Mesothelial cell of epicardium (in vitro differentiated cells): ENCODE measurements around the gene ZNF281. TPM values are rescaled to one million over a fixed set of nuclear protein-coding genes. Genes with fewer than 3 reads are reported as not detected.
A peak's percentile ranks its signal among the peaks of the same experiment; 100 is the strongest.

Source experiments
- DNase-seq, 2 experiments: peaks; one replicate each; pipeline ENCODE4 v3.0.0; 2021; ENCODE audit warnings: low spot score in 2 of 2; ENCODE audit not compliant: unreplicated experiment in 2 of 2
- H3K27ac Mint-ChIP-seq: 2 replicates; pipeline ENCODE4 v1.8.0; 2021; ENCODE audit warnings: mixed read lengths
- H3K27me3 Mint-ChIP-seq: 2 replicates; pipeline ENCODE4 v1.8.0; 2021; ENCODE audit warnings: low read depth, mixed read lengths
- H3K36me3 Mint-ChIP-seq: 2 replicates; pipeline ENCODE4 v1.8.0; 2021; ENCODE audit warnings: mixed read lengths
- H3K4me1 Mint-ChIP-seq: 2 replicates; pipeline ENCODE4 v1.8.0; 2021; ENCODE audit warnings: mixed read lengths
- H3K4me3 Mint-ChIP-seq: 2 replicates; pipeline ENCODE4 v1.8.0; 2021; ENCODE audit warnings: mild to moderate bottlenecking, moderate library complexity, mixed read lengths
- H3K9me3 Mint-ChIP-seq: 2 replicates; pipeline ENCODE4 v1.8.0; 2021; ENCODE audit warnings: mixed read lengths
- total RNA-seq: library from RNA; stranded (reverse); gene quantifications from 3 replicates; pipeline ENCODE4 v1.2.1, GENCODE V29; 2021
- TF ChIP-seq, protein P1 (sequence below): fragments of 200-600 bp; sonication (generic); IDR thresholded peaks from one replicate; pipeline ENCODE4 v1.5.0; 2021; ENCODE audit warnings: antibody characterized with exemption; ENCODE audit not compliant: unreplicated experiment

Gene ZNF281
- total RNA-seq, 1 donor from 2014 or later: 26.5 TPM

DNA sequence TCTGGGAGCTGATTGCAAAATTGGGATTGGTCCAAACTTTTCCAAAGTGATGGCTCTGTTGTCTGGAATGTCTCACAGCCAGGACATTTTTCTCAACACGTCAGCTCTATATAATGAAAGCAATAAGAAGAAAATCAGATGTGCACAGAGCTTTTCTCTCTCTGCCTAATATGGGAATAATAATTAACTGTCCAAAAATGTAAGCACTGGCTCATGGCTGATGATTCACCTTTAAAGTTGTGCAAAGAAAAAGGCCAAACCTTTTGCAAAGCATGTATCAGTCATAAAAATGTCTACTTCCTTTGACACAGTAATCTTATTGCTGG lies 30.4 kb downstream of the ZNF281 start:
- H3K4me1 Mint-ChIP-seq: peaks cover 34% of the 10 kb centered on the region
- H3K27me3 Mint-ChIP-seq: no peaks in the 10 kb centered on the region
- peak overlapping the region; percentile 28 for H3K27ac Mint-ChIP-seq
- H3K4me3 Mint-ChIP-seq: no peak overlapping the region
- TF ChIP-seq, protein P1, sequence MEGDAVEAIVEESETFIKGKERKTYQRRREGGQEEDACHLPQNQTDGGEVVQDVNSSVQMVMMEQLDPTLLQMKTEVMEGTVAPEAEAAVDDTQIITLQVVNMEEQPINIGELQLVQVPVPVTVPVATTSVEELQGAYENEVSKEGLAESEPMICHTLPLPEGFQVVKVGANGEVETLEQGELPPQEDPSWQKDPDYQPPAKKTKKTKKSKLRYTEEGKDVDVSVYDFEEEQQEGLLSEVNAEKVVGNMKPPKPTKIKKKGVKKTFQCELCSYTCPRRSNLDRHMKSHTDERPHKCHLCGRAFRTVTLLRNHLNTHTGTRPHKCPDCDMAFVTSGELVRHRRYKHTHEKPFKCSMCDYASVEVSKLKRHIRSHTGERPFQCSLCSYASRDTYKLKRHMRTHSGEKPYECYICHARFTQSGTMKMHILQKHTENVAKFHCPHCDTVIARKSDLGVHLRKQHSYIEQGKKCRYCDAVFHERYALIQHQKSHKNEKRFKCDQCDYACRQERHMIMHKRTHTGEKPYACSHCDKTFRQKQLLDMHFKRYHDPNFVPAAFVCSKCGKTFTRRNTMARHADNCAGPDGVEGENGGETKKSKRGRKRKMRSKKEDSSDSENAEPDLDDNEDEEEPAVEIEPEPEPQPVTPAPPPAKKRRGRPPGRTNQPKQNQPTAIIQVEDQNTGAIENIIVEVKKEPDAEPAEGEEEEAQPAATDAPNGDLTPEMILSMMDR: no peak
- peaks cover 6% of the 10 kb centered on the region for H3K9me3 Mint-ChIP-seq
- no peaks in the 10 kb centered on the region for H3K36me3 Mint-ChIP-seq
- DNase-seq: no peak

DNA sequence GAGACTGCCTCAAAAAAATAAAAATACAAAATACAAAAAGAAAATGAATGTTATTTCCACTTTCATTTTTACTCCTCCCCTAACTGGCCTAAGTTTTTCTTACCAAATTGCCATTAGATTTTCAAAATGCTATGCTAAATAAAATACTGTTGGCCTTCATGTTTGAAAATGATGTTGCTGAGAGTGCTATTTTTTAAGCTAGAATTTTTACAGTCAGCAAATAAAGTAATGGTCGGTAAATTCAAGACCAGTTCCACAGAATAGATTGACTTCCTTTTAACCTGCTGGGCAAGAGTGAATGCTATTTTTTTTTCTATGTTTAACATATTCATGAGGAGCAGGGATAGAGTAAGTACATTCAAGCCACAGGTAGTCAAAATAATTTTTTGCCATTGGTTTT lies 31.7 kb downstream of the ZNF281 start:
- Mint-ChIP-seq H3K27ac (no peak overlapping the region), H3K27me3 (no peaks in the 10 kb centered on the region), H3K4me3 (no peak overlapping the region), H3K4me1 (peaks cover 43% of the 10 kb centered on the region), H3K9me3 (peaks cover 6% of the 10 kb centered on the region), H3K36me3 (no peaks in the 10 kb centered on the region)
- DNase-seq: no peak
- TF ChIP-seq, protein P1: no peak

DNA sequence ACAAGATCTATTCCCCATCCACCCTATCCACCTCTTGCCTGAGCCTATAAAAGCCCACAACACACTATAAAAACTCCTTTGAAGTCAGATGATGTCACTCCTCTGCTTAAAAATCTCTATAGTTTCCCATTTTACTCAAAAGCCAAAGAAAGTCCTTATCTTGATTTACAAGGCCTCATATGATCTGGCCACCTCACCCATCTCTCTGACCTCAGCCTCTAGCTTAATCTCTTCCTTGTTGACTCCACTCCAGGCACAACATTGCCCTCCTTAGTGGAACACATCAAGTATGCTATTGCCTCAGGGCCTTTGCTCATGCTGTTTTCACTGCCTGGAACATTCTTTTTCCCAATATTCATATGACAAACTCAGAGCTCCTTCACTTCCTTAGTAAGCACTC lies 33.3 kb downstream of the ZNF281 start:
- no peak for DNase-seq
- Mint-ChIP-seq H3K9me3 (peaks cover 6% of the 10 kb centered on the region), H3K36me3 (no peaks in the 10 kb centered on the region), H3K27ac (no peak overlapping the region), H3K4me3 (no peak overlapping the region), H3K27me3 (no peaks in the 10 kb centered on the region), H3K4me1 (peaks cover 40% of the 10 kb centered on the region)
- TF ChIP-seq, protein P1: no peak

DNA sequence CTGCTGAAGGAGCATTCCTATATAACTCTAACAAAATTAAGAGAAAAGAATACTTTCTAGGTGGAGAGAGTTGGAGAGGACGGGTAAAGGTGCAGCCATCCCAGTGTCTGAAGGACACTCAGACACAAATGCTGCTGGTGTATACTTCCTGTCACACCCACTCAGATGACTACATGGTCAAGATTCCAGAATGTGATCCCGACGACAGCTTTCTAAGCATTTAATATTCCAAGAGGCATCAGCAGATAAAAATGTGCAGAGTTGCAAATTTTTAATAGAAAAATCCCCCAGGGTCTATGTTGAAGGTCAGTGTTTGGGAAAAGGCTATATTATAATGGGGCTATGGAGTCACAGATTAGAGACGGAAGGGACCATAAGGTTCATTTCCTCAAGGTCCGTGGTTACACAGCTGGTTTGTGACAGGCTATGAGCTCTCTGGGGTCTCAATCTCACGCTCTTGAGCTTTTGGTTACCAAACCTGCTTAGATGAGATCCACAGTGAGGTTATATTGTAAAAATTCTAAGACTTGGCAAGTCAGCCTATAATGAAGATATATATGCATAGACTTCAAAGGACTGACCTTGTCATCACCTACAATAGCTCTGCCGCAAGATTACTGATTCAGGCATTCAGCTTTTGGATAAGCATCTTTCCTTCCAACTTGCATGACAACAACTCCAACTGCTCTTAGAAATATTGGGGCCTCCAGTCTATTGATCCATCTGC lies 35.1 kb downstream of the ZNF281 start:
- H3K27me3 Mint-ChIP-seq: no peaks in the 10 kb centered on the region
- peak overlapping the region; percentile 23 for H3K27ac Mint-ChIP-seq
- no peak for DNase-seq
- H3K9me3 Mint-ChIP-seq: peaks cover 6% of the 10 kb centered on the region
- H3K4me3 Mint-ChIP-seq: no peak overlapping the region
- H3K4me1 Mint-ChIP-seq: peaks cover 33% of the 10 kb centered on the region
- H3K36me3 Mint-ChIP-seq: no peaks in the 10 kb centered on the region
- TF ChIP-seq, protein P1: no peak

DNA sequence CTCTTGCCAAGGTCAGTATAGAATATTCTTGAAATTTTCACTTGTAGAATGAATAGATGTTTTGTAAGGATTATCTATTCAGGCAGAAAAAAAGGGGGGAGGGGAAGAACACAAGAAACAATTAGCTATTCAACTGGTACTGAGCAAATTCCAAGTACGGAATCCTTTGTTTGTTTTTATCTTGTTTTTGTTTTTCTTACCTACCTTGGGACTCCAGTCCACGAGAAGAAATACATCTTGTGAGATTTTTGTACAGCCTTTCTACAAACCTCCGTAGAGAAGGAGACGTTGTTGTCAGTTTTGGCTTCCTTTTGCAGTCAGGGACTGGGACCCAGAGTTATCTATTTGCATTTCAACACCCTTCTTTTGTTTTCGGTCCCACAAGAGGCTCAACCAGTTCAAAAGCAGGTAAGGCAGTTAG lies 36.0 kb downstream of the ZNF281 start:
- Mint-ChIP-seq H3K9me3 (peaks cover 6% of the 10 kb centered on the region), H3K4me1 (peaks cover 27% of the 10 kb centered on the region), H3K27ac (no peak overlapping the region), H3K27me3 (no peaks in the 10 kb centered on the region), H3K36me3 (no peaks in the 10 kb centered on the region), H3K4me3 (no peak overlapping the region)
- TF ChIP-seq, protein P1: no peak
- no peak for DNase-seq

DNA sequence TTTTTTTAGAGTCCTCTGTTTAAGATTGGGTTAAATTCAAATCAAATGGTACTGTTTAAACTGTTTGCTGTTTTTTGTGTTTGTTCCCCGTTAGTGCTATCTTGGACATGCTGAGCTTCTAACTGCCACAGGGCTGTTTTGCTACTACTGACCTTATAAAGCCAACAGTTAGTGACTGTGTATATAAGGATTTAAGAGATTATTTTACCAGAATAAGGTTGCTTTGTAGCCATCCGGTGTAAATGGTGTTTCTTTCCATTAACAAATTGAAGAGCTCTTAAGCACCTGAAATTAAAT lies 37.0 kb downstream of the ZNF281 start:
- TF ChIP-seq, protein P1: no peak
- no peak for DNase-seq
- no peaks in the 10 kb centered on the region for H3K27me3 Mint-ChIP-seq
- no peak overlapping the region for H3K27ac Mint-ChIP-seq
- H3K4me1 Mint-ChIP-seq: peaks cover 31% of the 10 kb centered on the region
- no peaks in the 10 kb centered on the region for H3K36me3 Mint-ChIP-seq
- peaks cover 6% of the 10 kb centered on the region for H3K9me3 Mint-ChIP-seq
- no peak overlapping the region for H3K4me3 Mint-ChIP-seq
